ENCODE results near the gene CMKLR1.

Gene CMKLR1

DNA sequence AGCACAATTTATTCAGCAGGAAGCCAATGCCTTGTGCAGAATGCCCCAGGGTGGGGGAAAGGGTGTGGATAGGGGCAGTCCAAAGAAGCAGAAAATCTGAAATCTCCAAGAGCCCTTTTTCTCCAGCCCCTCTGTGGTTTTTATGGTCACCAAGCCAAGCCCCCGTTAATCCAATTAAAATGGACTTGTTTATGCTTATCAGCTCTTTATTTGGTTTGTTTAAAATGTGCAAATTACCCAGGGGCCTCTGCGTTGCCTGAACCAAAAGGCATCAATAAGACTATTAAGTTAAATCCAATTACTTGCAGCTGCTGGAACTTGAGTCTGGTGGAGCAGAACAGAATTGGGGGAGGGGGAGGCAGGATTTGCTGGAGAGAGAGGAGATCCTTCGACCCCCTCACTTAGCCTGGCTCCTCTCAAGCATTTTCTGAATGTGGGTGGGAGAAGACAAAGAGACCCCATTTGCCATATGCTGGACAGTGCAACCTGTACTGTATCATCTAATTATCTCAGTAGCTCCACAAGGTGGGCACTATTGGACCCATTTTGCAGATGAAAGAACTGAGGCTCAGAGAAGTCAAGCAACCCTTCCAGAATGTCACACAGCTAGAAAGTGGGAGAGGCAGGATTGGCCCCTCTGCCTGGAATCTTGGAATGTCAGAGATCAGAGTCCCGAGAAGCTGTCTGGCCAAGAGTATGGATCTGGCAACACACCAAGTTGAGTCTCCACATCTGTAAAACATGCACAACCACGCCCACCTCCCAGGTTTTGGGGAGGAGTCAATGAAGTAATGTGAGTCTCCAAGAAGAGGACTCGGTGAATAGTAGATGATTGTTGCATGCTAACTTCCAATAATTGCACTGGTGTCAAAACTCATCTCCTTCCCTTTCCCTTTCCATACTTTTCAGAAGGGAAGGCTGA is 66.9 kb downstream of the CMKLR1 start:
- no peak for DNase-seq (ENCODE audit: low read depth)
- TF ChIP-seq CTCF (conservative IDR thresholded peaks at IDR 0.05; ENCODE audit: low read length) = no peak
- H3K4me3 ChIP-seq (ENCODE audit: low read length) = no peak overlapping the region

DNA sequence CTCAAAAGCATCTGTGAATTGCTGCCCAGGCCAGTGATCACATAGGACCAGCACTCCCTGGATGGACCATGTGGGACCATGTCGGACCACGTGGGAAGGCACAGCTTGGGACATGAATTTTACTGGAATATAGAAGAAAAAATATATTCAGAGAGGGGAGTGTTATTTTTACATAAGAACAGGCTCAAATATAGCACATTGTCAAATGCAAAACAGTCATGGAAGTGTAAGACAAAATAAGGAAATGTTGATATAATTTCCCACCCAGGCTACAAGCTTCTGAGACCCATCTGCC is 68.3 kb downstream of the CMKLR1 start:
- H3K4me3 ChIP-seq (ENCODE audit: low read length) = no peak overlapping the region
- DNase-seq (ENCODE audit: low read depth) = no peak
- TF ChIP-seq CTCF (conservative IDR thresholded peaks at IDR 0.05; ENCODE audit: low read length) = no peak

DNA sequence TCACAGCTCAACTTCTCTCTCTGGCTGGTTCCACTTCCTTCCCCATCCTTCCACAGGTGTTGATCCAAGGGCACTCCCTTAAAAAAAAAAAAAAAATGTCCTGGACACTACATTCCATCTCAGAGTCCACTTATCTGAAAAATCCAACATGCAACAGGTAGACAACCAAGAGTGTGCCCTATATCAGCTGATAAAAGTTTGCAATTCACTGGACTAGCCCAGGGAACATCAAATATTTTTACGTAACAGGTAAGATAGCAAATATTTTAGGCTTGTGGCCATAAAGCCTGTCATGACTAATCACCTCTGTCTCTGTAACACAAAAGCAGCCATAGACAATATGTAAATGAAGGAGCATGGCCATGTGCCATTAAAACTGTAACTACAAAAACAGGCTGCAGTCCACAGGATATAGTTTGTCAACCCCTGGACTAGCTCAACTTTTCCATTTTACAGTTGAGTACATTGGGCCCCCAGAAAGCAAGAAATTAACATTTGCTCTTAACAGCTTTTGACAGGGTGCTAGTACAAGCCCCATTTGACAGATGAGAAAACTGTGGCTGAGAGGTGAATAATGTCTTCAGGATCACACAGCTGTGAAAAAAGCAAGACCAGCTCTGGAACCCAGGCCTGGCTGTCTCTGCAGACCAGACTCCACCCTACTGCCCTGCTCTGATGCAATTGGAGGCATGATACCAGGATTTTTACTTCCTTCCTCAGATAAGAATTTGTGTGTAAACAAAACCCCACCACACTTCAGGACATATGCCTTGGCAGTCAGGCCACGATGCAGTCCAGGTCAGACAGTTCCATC is 68.9 kb downstream of the CMKLR1 start:
- no peak overlapping the region for H3K4me3 ChIP-seq (ENCODE audit: low read length)
- no peak for DNase-seq (ENCODE audit: low read depth)
- TF ChIP-seq CTCF (conservative IDR thresholded peaks at IDR 0.05; ENCODE audit: low read length) = no peak

- DNase-seq (ENCODE audit: low read depth) = no peak
- H3K4me3 ChIP-seq (ENCODE audit: low read length) = no peak overlapping the region
- TF ChIP-seq CTCF (conservative IDR thresholded peaks at IDR 0.05; ENCODE audit: low read length) = no peak
Observed at GRCh38 chr12:108269224-108269623, 69.9 kb downstream of the CMKLR1 start.

DNA sequence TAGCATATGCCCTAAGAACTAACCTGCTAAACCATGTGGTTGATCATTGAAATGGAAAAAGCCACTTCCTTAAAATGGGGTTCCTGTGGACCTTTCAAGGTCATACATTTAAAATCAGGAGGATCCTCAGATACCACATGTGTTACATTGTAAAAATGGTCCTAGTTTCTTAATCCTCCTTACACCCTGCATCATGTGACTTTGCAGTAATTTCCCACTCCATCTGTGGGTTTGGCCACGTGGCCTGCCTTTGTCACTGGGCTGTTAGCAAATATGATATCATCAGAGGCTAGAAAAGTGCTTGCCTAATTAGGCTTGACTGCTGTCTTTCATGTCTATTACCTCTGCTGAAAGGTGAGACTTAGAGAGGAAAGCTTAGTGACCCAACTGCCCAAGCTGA is 70.7 kb downstream of the CMKLR1 start:
- TF ChIP-seq CTCF (conservative IDR thresholded peaks at IDR 0.05; ENCODE audit: low read length) = no peak
- DNase-seq (ENCODE audit: low read depth) = no peak
- H3K4me3 ChIP-seq (ENCODE audit: low read length) = no peak overlapping the region

DNA sequence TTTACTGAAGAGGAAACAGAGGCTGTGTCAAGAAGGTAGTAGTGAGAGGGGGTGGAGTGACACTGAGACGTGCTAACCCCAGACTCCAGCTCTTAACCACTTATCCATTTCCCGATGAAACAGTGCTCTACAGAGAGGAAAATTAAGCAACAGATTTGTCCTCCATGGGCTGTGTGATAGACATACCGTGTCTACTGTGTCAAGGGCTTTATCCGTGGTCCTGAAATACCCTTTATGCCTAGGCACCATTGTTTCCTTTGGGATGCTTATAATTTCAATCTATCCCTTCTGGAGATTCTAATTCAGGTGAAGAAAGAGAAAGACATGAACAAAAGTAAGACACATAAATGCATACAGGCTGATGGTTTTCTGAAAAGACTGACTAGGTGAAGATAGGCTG is 71.7 kb downstream of the CMKLR1 start:
- H3K4me3 ChIP-seq (ENCODE audit: low read length) = no peak overlapping the region
- DNase-seq (ENCODE audit: low read depth) = no peak
- TF ChIP-seq CTCF (conservative IDR thresholded peaks at IDR 0.05; ENCODE audit: low read length) = no peak

DNA sequence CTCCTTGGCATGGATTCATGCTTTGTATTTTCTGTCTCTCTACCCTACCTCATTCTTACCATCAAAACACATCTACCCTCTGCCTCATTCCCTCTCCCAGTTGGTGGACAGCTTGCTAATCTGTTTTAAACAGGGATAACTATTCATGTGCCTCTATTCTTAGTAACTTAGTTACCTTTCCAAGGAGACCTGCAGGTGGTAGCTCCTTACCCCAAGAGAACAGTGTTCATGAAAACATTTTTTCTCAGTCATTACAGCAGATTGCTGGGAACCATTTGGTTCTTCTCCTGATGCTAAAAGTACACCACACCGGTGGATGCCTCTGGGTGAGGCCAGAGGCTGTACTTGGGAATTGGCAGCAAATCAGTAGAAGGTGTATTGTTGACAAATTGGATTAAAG is 73.0 kb downstream of the CMKLR1 start:
- TF ChIP-seq CTCF (conservative IDR thresholded peaks at IDR 0.05; ENCODE audit: low read length) = no peak
- DNase-seq (ENCODE audit: low read depth) = no peak
- H3K4me3 ChIP-seq (ENCODE audit: low read length) = no peak overlapping the region

Measured in AG10803 (cell line).